Spleen (tissue), 7 donors: Measurements from ENCODE around the gene MYH15.

Source experiments
- POLR2AphosphoS5 ChIP-seq, 3 donors: sonication (generic); formaldehyde crosslinking; IDR thresholded peaks; one replicate each; pipeline ENCODE4 v1.5.1; 2017; ENCODE audit warnings: antibody characterized with exemption in 3 of 3
- TF ChIP-seq, protein P1 (sequence below), 11 experiments: fragments of 200-600 bp in 7 of 11; fragments of 450-650 bp in 4 of 11; sonication (generic) in 4 of 11; IDR thresholded peaks in 8 of 11; conservative IDR thresholded peaks in 3 of 11; 1 replicate in 7 of 11; 2 replicates in 4 of 11; pipeline versions ENCODE4 v1.4.0 to v1.8.0; 2016 to 2021; ENCODE audit warnings: antibody characterized with exemption in 11 of 11, inconsistent platforms in 4 of 11, mild to moderate bottlenecking in 1 of 11
- donor health status: DM: no; HTN: no; CAD: no; lungs with moderate emphysema.
- donor health status: DM: no; HTN: no; CAD: no.
- donor health status: DM: no; HTN: no; CAD: no.

DNA sequence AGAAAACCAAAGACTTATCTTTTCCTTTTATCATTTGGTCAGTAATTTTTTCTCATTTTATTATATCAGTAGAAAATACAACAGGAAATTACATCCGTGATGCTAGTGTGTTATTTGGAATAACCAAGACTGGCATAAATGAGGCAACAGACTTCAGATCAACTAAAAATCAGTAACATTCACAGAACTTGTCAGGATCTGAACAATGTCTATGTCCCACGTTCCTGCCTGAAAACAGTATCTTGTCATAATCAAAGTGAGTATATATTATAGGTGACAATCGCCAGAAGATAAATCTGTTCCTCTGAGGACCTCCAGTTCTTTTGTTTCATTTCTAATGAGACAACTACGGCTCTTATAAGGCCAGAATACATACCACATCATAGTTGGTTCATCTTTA is 41.8 kb downstream of the MYH15 start:
- no peak for TF ChIP-seq POLR2AphosphoS5 (IDR thresholded peaks at IDR 0.05)
- TF ChIP-seq, protein P1, sequence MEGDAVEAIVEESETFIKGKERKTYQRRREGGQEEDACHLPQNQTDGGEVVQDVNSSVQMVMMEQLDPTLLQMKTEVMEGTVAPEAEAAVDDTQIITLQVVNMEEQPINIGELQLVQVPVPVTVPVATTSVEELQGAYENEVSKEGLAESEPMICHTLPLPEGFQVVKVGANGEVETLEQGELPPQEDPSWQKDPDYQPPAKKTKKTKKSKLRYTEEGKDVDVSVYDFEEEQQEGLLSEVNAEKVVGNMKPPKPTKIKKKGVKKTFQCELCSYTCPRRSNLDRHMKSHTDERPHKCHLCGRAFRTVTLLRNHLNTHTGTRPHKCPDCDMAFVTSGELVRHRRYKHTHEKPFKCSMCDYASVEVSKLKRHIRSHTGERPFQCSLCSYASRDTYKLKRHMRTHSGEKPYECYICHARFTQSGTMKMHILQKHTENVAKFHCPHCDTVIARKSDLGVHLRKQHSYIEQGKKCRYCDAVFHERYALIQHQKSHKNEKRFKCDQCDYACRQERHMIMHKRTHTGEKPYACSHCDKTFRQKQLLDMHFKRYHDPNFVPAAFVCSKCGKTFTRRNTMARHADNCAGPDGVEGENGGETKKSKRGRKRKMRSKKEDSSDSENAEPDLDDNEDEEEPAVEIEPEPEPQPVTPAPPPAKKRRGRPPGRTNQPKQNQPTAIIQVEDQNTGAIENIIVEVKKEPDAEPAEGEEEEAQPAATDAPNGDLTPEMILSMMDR (IDR thresholded peaks at IDR 0.05 in 8 of 11, conservative IDR thresholded peaks at IDR 0.05 in 3 of 11), result no peak
